GM12874 (cell line): ENCODE measurements around the gene MIS18BP1.

Source experiments
- TF ChIP-seq, protein P1 (sequence below): IDR thresholded peaks from 2 replicates; pipeline ENCODE4 v1.5.1; 2011; ENCODE audit warnings: low read depth, mild to moderate bottlenecking, control low read depth, low read length, moderate library complexity; ENCODE audit not compliant: insufficient read depth

MIS18BP1 gene

DNA sequence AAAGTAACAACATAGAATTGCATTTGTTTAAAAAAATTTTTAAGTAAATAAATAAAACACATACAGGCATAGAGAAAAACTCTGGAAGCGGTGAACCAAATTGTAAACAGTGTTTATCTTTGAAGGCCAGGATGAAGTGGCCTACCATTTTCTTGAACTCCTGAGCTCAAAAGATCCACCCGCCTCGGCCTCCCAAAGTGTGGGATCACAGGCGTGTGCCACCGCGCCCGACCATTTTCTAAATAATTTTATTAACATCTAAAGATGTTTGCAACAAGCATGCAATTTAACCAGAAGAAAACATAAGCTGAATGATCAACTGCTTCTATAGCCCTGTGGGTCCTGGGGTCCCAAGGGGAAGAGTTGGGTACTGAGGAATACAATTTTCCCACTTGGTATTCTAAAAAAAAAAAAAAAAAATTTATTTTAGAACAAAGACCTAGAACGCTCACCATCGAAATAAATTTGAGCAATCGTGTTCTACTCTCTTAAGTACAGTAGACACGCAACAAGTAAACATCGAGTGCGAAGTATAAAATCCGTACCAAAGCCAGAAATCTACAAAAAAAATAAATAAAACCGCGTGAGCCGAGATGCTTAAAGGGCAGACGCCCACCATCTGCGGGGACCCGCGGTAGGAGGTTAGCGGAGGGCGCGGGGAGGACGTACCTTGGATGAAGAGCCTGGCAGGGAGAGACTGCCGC lies 484 bp downstream of the MIS18BP1 start:
- TF ChIP-seq, protein P1, sequence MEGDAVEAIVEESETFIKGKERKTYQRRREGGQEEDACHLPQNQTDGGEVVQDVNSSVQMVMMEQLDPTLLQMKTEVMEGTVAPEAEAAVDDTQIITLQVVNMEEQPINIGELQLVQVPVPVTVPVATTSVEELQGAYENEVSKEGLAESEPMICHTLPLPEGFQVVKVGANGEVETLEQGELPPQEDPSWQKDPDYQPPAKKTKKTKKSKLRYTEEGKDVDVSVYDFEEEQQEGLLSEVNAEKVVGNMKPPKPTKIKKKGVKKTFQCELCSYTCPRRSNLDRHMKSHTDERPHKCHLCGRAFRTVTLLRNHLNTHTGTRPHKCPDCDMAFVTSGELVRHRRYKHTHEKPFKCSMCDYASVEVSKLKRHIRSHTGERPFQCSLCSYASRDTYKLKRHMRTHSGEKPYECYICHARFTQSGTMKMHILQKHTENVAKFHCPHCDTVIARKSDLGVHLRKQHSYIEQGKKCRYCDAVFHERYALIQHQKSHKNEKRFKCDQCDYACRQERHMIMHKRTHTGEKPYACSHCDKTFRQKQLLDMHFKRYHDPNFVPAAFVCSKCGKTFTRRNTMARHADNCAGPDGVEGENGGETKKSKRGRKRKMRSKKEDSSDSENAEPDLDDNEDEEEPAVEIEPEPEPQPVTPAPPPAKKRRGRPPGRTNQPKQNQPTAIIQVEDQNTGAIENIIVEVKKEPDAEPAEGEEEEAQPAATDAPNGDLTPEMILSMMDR, result no peak

DNA sequence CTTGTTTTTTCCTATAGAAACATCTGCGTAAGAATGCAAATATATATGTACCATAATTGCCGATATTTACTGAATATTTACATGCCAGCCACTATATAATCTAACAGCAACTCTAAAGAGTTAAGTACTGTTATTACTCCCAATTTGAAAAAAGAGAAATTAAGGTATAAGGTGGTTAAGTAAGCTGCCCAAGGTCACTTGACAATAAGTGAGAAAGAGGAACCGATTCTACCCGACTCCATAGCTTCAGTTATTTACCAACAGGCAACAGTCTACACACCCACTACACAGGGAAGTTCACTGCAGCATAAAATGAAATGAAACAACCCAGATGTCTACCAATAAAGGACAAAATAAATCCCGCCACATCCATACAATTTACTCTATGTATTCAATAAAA lies 1.1 kb downstream of the MIS18BP1 start:
- TF ChIP-seq, protein P1, result no peak

DNA sequence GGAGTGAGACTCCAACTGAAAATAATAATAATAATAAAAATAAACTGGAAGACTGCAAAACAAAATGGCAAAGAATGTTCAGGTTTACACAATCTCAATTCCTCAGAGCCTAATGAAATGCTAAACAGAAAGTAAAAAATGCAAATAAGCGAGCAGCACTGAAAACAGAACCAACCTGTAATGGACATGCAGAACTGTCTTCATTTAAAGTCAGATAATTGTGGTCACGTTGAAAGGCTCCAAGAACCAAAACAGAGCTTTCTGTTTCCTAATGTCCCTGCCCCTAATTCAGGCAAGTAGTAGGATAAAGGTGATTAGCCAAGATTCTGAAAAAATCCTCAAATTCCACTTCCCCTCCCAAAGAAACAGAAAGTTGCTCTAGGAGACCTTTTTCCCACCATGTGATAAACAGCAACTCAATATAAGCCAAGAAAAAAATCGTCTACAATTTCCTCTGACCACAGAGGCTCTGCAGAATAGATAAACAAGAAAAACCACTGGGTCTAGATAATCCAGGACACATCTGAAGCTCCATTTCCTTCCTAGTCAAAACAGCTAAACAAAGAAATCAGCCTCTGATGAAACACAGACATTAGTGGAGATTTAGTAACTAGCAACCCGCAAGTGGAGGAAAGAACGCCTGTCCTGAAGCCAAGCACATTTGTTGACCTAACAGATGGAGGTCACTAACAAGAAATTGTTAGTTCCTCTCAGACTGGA lies 3.0 kb downstream of the MIS18BP1 start:
- TF ChIP-seq, protein P1, result no peak

DNA sequence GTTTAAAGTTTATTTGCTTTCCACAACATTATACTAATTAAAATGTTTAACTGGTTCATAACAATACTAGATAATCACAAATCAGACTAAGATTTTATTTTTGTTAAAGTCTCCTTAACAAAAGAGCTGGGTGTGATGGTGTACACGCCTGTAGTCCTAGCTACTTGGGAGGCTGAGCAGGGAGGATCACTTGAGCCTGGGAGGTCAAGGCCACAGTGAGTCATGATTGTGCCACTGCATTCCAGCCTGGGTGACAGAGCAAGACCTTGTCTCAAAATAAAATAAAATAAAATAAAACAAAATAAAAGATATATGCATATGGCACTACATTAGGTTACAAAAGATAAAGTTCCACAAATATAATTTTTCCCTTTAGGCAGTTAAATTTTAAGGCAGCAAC lies 5.6 kb downstream of the MIS18BP1 start:
- TF ChIP-seq, protein P1, result no peak

DNA sequence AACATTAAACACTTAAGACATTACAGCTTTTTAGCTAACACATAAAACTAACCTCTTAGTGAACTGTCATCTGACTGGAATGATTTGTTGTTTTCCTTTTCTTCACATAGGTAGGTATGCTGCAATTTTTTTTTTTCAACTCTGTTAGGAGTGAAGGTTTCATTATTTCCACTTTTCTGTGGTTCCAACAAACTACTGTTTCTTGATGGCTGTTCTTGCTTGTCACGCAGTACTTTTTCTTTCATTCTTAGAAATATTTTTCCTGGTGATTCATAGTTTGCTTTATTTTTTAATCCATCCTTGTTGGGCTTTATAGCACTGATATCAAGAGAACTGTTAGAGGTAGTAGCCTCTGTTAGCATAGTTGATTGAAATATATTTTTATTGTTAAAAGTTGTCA lies 6.3 kb downstream of the MIS18BP1 start:
- TF ChIP-seq, protein P1, result no peak

DNA sequence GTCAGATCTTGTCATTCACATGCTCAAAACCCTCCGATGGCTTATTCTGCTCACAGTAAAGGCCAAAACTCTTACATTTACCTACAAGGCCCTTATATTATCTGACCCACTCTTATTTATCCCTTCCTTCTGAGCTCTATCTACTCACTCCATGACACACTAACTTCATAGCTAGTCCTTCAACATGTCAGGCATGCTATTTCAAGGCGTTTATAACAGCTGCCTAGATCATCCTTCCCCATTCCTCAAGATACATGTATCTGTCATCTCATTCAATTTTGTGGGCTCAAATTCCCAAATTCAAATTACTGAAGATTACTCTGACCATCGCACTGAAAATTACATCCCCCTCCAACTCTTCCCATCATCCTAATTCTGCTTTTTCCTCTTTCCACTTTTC lies 6.9 kb downstream of the MIS18BP1 start:
- TF ChIP-seq, protein P1, result no peak

DNA sequence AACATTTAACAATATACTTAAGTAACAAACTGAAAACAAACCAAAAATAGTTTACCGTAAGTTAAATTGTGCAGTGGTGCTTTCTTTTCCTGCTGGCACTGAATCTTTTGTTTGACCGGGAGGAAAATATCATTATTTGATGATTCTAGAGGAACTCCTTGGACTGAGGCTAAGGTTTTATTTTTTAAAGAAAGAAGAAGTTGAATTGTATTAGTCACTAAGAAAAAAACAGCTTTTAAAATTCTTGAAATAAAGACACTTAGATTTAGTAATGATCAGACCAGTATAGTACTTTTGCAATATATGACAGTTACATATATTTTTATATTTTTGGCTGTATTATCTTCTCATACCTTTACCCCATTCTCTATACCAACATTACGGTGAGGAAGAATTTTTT lies 10.3 kb downstream of the MIS18BP1 start:
- TF ChIP-seq, protein P1, result no peak
